ENCODE data around the gene CITED2. TPM values are rescaled to one million over a fixed set of nuclear protein-coding genes. Genes with fewer than 3 reads are reported as not detected.

The CITED2 gene
- polyA plus RNA-seq, 3 donors: 22.9 to 71.6 (median 43.9) TPM

DNA sequence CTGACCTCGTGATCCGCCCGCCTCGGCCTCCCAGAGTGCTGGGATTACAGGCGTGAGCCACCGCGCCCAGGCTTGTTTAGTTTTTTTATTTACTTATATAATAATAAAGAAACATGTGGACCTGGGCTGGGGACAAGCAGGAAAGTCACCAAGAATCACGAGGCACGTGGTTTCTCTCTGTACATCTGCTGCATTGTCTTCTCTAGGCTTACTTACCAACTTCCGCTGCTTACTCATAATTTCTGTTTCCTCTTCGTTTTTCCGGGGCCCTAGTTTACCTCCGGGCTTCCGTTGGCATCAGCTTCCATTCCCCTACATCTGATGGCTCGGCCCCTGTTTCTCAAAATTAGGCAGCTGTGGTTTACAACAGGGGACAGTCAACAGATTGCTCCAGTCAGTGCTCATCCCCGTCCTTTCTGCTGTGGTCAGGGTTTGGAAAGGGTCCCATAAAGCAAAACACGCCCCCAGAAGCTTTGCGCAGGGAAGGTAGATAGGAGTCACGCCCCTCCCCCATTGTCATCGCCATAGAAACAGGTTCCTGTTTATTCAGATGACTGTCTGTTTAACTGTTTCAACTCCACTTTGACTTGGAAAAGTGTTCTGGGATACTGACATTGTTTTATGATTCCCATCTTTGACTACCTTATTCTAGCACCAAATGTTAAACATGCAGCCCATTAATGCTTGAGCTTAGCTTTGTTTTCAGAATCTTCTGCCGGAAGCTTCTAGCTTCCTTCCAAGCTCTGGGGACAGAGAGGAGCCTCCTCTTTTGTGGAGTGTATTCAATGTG, 50.7 kb downstream of the CITED2 start:
- Mint-ChIP-seq H3K36me3 (peaks cover 0 to 11% of the 10 kb centered on the region in 2 donors), H3K4me3 (peak overlapping the region; percentile 77 to 84), H3K9me3 (peaks cover 0 to 6% (median 2%) of the 10 kb centered on the region in 7 donors), H3K27me3 (ENCODE audit: low read depth in 3 of 3) (peaks cover 0 to 1% (median 0%) of the 10 kb centered on the region in 3 donors), H3K27ac (peak overlapping the region; percentile 94 to 99 (median 99)), H3K4me1 (peaks cover 51% of the 10 kb centered on the region)
- H3K27ac ChIP-seq (ENCODE audit: low read depth in 1 of 2, low read length in 2 of 2): peak overlapping the region; percentile 93 to 98
- peak; percentile 88 to 94 (median 94) for DNase-seq
- 14% methylated on average over 7 of the region's 21 CpGs for WGBS (ENCODE audit: insufficient coverage)
- H4K20me1 ChIP-seq (ENCODE audit: insufficient read depth, low read length): no peaks in the 10 kb centered on the region
- H3K79me2 ChIP-seq (ENCODE audit: insufficient read depth, low read length): no peaks in the 10 kb centered on the region
- H3K4me3 ChIP-seq (replicated peaks in 1 of 3; ENCODE audit: low read depth in 2 of 3, low read length in 3 of 3): peak overlapping the region; percentile 37 to 75 (median 63)
- H3K4me2 ChIP-seq (replicated peaks; ENCODE audit: extremely low read depth, low read length, poor library complexity, severe bottlenecking): peak overlapping the region; percentile 66
- intact Hi-C loops (cut with micrococcal nuclease): loop anchor here in 1 of 2 donors (5.0 kb wide), 1 partner anchor 39 kb away; no protein-coding TSS in a partner anchor
- peak overlapping the region; percentile 66 for H2AFZ ChIP-seq (ENCODE audit: insufficient read depth, low read depth, low read length, poor library complexity, severe bottlenecking)
- H3K9ac ChIP-seq (ENCODE audit: insufficient read depth, low read length, poor library complexity, severe bottlenecking): peak overlapping the region; percentile 73
- TF ChIP-seq, protein P1, sequence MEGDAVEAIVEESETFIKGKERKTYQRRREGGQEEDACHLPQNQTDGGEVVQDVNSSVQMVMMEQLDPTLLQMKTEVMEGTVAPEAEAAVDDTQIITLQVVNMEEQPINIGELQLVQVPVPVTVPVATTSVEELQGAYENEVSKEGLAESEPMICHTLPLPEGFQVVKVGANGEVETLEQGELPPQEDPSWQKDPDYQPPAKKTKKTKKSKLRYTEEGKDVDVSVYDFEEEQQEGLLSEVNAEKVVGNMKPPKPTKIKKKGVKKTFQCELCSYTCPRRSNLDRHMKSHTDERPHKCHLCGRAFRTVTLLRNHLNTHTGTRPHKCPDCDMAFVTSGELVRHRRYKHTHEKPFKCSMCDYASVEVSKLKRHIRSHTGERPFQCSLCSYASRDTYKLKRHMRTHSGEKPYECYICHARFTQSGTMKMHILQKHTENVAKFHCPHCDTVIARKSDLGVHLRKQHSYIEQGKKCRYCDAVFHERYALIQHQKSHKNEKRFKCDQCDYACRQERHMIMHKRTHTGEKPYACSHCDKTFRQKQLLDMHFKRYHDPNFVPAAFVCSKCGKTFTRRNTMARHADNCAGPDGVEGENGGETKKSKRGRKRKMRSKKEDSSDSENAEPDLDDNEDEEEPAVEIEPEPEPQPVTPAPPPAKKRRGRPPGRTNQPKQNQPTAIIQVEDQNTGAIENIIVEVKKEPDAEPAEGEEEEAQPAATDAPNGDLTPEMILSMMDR (IDR thresholded peaks at IDR 0.05): no peak
- H3K36me3 ChIP-seq (replicated peaks in 1 of 2; ENCODE audit: control insufficient read depth in 1 of 2, insufficient read depth in 2 of 2, low read length in 2 of 2): no peaks in the 10 kb centered on the region
- H3K4me1 ChIP-seq (ENCODE audit: control insufficient read depth in 1 of 2, insufficient read depth in 2 of 2, low read length in 2 of 2): peaks cover 51 to 54% of the 10 kb centered on the region in 2 donors
- H3K27me3 ChIP-seq (ENCODE audit: control insufficient read depth in 2 of 2, insufficient read depth in 2 of 2, low read length in 2 of 2): no peaks in the 10 kb centered on the region
- H3K9me3 ChIP-seq (replicated peaks in 1 of 2; ENCODE audit: control insufficient read depth in 1 of 2, insufficient read depth in 1 of 2, low read length in 2 of 2): no peaks in the 10 kb centered on the region

Other genes starting within 250 kb of the CITED2 start
- 10 to 100 TPM in 1 of 3 donors, 1 to 10 TPM in 2; 2.1 to 28.7 (median 3.3) TPM for gene HECA, start 239.6 kb downstream of the CITED2 start, polyA plus RNA-seq
- under 1 TPM; 0.04 to 0.25 (median 0.14) TPM for gene TXLNB, start 82.7 kb downstream of the CITED2 start, polyA plus RNA-seq